Measurements from ENCODE around the gene MTUS2. TPM values are rescaled to one million over a fixed set of nuclear protein-coding genes. Genes with fewer than 3 reads are reported as not detected.

The MTUS2 gene
- total RNA-seq, 1 donor from 2014 or later: 0.67 TPM

GRCh38 chr13:29292045-29292444, 471.9 kb downstream of the MTUS2 start:
- H3K27me3 Mint-ChIP-seq (ENCODE audit: insufficient read depth, low read depth): peaks cover 2% of the 10 kb centered on the region
- Histone ChIP-seq H3F3A (ENCODE audit: low read depth) (no peaks in the 10 kb centered on the region), H3K4me2 (no peak overlapping the region), H3K4me1 (peaks cover 10% of the 10 kb centered on the region), H4K20me1 (ENCODE audit: low read depth) (no peaks in the 10 kb centered on the region), H3K27ac (no peak overlapping the region), H3K9ac (no peak overlapping the region), H3K4me3 (no peak overlapping the region), H3K79me2 (ENCODE audit: low read depth) (no peaks in the 10 kb centered on the region), H3K9me3 (ENCODE audit: low read depth) (no peaks in the 10 kb centered on the region), H3K36me3 (no peaks in the 10 kb centered on the region), H2AFZ (replicated peaks) (no peak overlapping the region), H3K27me3 (no peaks in the 10 kb centered on the region)
- no peak overlapping the region for H3K4me3 Mint-ChIP-seq
- H3K36me3 Mint-ChIP-seq: no peaks in the 10 kb centered on the region
- no peaks in the 10 kb centered on the region for H3K9me3 Mint-ChIP-seq
- peak; percentile 15 for DNase-seq (ENCODE audit: low spot score)
- no peak overlapping the region for H3K27ac Mint-ChIP-seq
- peaks cover 4% of the 10 kb centered on the region for H3K4me1 Mint-ChIP-seq
- TF ChIP-seq CTCF (IDR thresholded peaks at IDR 0.05) (no peak), EZH2phosphoT487 (IDR thresholded peaks at IDR 0.05) (no peak), EZH2 (IDR thresholded peaks at IDR 0.05) (no peak)

GRCh38 chr13:29294821-29295220, 474.7 kb downstream of the MTUS2 start:
- Mint-ChIP-seq H3K27ac (no peak overlapping the region), H3K27me3 (ENCODE audit: insufficient read depth, low read depth) (peaks cover 2% of the 10 kb centered on the region), H3K36me3 (no peaks in the 10 kb centered on the region), H3K4me1 (peaks cover 4% of the 10 kb centered on the region), H3K9me3 (no peaks in the 10 kb centered on the region), H3K4me3 (no peak overlapping the region)
- H3K79me2 ChIP-seq (ENCODE audit: low read depth): no peaks in the 10 kb centered on the region
- DNase-seq (ENCODE audit: low spot score): no peak
- no peaks in the 10 kb centered on the region for H3K9me3 ChIP-seq (ENCODE audit: low read depth)
- H4K20me1 ChIP-seq (ENCODE audit: low read depth): no peaks in the 10 kb centered on the region
- no peaks in the 10 kb centered on the region for H3F3A ChIP-seq (ENCODE audit: low read depth)
- H3K27me3 ChIP-seq: no peaks in the 10 kb centered on the region
- H3K36me3 ChIP-seq: no peaks in the 10 kb centered on the region
- no peak overlapping the region for H3K27ac ChIP-seq
- TF ChIP-seq EZH2 (IDR thresholded peaks at IDR 0.05): no peak
- TF ChIP-seq CTCF (IDR thresholded peaks at IDR 0.05): no peak
- TF ChIP-seq EZH2phosphoT487 (IDR thresholded peaks at IDR 0.05): no peak
- peaks cover 10% of the 10 kb centered on the region for H3K4me1 ChIP-seq
- no peak overlapping the region for H3K4me2 ChIP-seq
- H3K4me3 ChIP-seq: no peak overlapping the region
- H2AFZ ChIP-seq (replicated peaks): no peak overlapping the region
- H3K9ac ChIP-seq: no peak overlapping the region

- H3K36me3 ChIP-seq: no peaks in the 10 kb centered on the region
- no peaks in the 10 kb centered on the region for H4K20me1 ChIP-seq (ENCODE audit: low read depth)
- H3K27ac ChIP-seq: no peak overlapping the region
- H3K9me3 ChIP-seq (ENCODE audit: low read depth): no peaks in the 10 kb centered on the region
- H3K27me3 Mint-ChIP-seq (ENCODE audit: insufficient read depth, low read depth): no peaks in the 10 kb centered on the region
- no peaks in the 10 kb centered on the region for H3K4me1 Mint-ChIP-seq
- H3K4me3 ChIP-seq: no peak overlapping the region
- no peak overlapping the region for H3K4me2 ChIP-seq
- H2AFZ ChIP-seq (replicated peaks): no peak overlapping the region
- TF ChIP-seq EZH2 (IDR thresholded peaks at IDR 0.05): no peak
- TF ChIP-seq CTCF (IDR thresholded peaks at IDR 0.05): no peak
- TF ChIP-seq EZH2phosphoT487 (IDR thresholded peaks at IDR 0.05): no peak
- no peaks in the 10 kb centered on the region for H3K4me1 ChIP-seq
- H3K9me3 Mint-ChIP-seq: peaks cover 18% of the 10 kb centered on the region
- H3K4me3 Mint-ChIP-seq: no peak overlapping the region
- no peaks in the 10 kb centered on the region for H3F3A ChIP-seq (ENCODE audit: low read depth)
- no peak for DNase-seq (ENCODE audit: low spot score)
- no peaks in the 10 kb centered on the region for H3K36me3 Mint-ChIP-seq
- no peaks in the 10 kb centered on the region for H3K79me2 ChIP-seq (ENCODE audit: low read depth)
- no peaks in the 10 kb centered on the region for H3K27me3 ChIP-seq
- no peak overlapping the region for H3K9ac ChIP-seq
- H3K27ac Mint-ChIP-seq: no peak overlapping the region
Observed at GRCh38 chr13:29301027-29301426, 480.9 kb downstream of the MTUS2 start.

Data from neural progenitor cell (in vitro differentiated cells).